ENCODE measurements around the gene PLCB1.

PLCB1 gene

DNA sequence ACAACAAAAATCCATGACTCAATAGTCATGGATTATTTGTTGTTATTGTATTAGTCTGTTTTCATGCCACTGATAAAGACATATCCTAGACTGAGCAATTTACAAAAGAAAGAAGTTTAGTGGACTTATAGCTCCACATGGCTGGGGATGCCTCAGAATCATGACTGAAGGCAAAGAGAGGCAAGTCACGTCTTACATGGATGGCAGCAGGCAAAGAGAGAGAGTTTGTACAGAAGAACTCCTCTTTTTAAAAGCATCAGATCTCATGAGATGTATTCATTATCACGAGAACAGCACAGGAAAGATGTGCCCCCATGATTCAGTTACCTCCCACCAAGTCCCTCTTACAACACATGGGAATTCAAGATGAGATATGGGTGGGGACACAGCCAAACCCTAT, 792.5 kb downstream of the PLCB1 start:
- intact Hi-C loops (cut with DNase I; ENCODE audit: low total_unique reads) = no loop called here
- Histone ChIP-seq H3K4me3 (no peak overlapping the region), H3K27ac (no peak overlapping the region), H3K9me3 (no peaks in the 10 kb centered on the region), H3K36me3 (no peaks in the 10 kb centered on the region), H3K4me1 (no peaks in the 10 kb centered on the region), H3K27me3 (no peaks in the 10 kb centered on the region)
- no peak for DNase-seq
- TF ChIP-seq CTCF (IDR thresholded peaks at IDR 0.05) = no peak

GRCh38 chr20:8930726-8931125, 798.7 kb downstream of the PLCB1 start:
- Histone ChIP-seq H3K4me1 (peaks cover 0 to 28% (median 12%) of the 10 kb centered on the region in 4 donors), H3K27me3 (no peaks in the 10 kb centered on the region), H3K36me3 (no peaks in the 10 kb centered on the region), H3K4me3 (no peak overlapping the region), H3K9me3 (no peaks in the 10 kb centered on the region), H3K27ac (no peak overlapping the region)
- no peak for DNase-seq
- intact Hi-C loops (cut with DNase I; ENCODE audit: low total_unique reads) = no loop called here
- TF ChIP-seq CTCF (IDR thresholded peaks at IDR 0.05) = no peak

GRCh38 chr20:8932192-8933165, 800.4 kb downstream of the PLCB1 start:
- TF ChIP-seq CTCF (IDR thresholded peaks at IDR 0.05) = no peak
- Histone ChIP-seq H3K27ac (peak overlapping the region in 1 of 2 donors; percentile 48), H3K36me3 (no peaks in the 10 kb centered on the region), H3K27me3 (no peaks in the 10 kb centered on the region), H3K4me3 (no peak overlapping the region), H3K4me1 (peaks cover 0 to 28% (median 12%) of the 10 kb centered on the region in 4 donors), H3K9me3 (no peaks in the 10 kb centered on the region)
- DNase-seq = no peak
- intact Hi-C loops (cut with DNase I; ENCODE audit: low total_unique reads) = no loop called here

DNA sequence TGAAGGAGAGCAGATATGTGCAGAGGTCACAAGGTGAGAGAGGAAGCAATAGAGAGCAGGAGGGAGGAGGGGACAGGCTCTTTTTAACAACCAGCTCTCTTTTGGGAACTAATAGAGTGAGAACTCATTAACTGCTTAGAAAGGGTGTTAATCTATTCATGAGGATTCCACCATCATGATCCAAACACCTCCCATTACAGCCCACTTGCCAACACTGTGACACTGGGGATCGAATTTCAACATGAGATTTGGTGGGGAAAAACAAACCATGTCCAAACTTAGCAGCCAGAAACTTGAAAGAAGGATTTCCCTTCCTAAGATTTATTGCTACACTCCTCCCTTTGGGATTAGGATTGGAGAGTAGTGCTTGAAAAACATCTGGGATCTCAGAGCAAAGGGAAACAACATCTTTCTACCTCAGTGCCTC, 801.3 kb downstream of the PLCB1 start:
- TF ChIP-seq CTCF (IDR thresholded peaks at IDR 0.05) = no peak
- Histone ChIP-seq H3K4me1 (peaks cover 0 to 28% (median 12%) of the 10 kb centered on the region in 4 donors), H3K9me3 (no peaks in the 10 kb centered on the region), H3K27ac (peak overlapping the region in 1 of 2 donors; percentile 48), H3K36me3 (no peaks in the 10 kb centered on the region), H3K4me3 (no peak overlapping the region), H3K27me3 (no peaks in the 10 kb centered on the region)
- intact Hi-C loops (cut with DNase I; ENCODE audit: low total_unique reads) = no loop called here
- peak in 1 of 2 donors; percentile 51 for DNase-seq

DNA sequence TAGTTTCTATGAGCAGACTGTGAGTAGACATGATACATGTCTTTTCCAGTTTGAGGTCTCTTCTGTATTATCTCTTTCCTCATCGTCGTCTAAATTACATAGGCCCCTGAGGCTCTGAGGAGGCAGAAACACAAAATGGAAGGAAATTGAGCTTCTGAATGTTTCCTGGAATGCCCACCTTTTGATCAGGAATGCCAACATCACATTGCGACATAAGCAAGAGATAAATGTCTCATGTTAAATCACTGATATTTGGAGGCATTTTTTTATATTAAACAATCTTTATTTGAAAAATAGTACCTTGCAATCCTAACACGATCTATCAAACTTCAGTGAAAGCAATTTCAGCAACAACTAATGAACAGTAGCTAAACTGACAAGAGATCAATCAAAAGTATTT, 802.3 kb downstream of the PLCB1 start:
- no peaks in the 10 kb centered on the region for H3K9me3 ChIP-seq
- no peaks in the 10 kb centered on the region for H3K36me3 ChIP-seq
- H3K4me3 ChIP-seq = no peak overlapping the region
- intact Hi-C loops (cut with DNase I; ENCODE audit: low total_unique reads) = no loop called here
- no peak for TF ChIP-seq CTCF (IDR thresholded peaks at IDR 0.05)
- no peak overlapping the region for H3K27ac ChIP-seq
- H3K27me3 ChIP-seq = no peaks in the 10 kb centered on the region
- H3K4me1 ChIP-seq = peaks cover 0 to 28% (median 12%) of the 10 kb centered on the region in 4 donors
- DNase-seq = no peak
